Thymus (tissue), 14 donors: Measurements from ENCODE around the gene GET3. TPM values are rescaled to one million over a fixed set of nuclear protein-coding genes. Genes with fewer than 3 reads are reported as not detected.

Source experiments
- DNase-seq, 9 donors: peaks; one replicate each; pipeline ENCODE4 v3.0.0-alpha.2; 2013; ENCODE audit warnings: low spot score in 9 of 9, low read depth in 6 of 9, missing footprints in 1 of 9
- H3K27ac ChIP-seq, 2 donors: one replicate each; pipeline ENCODE4 v1.5.1; 2013; ENCODE audit warnings: control low read depth in 1 of 2, low read depth in 1 of 2, low read length in 1 of 2, mild to moderate bottlenecking in 1 of 2, moderate library complexity in 1 of 2
- H3K27me3 ChIP-seq, 2 donors: one replicate each; pipeline ENCODE4 v1.5.1; 2013; ENCODE audit warnings: low read length in 1 of 2; ENCODE audit not compliant: control insufficient read depth in 2 of 2, insufficient read depth in 1 of 2
- H3K36me3 ChIP-seq, 2 donors: one replicate each; pipeline ENCODE4 v1.5.1; 2013; ENCODE audit warnings: low read length in 1 of 2, mild to moderate bottlenecking in 1 of 2, moderate library complexity in 1 of 2; ENCODE audit not compliant: control insufficient read depth in 2 of 2, insufficient read depth in 2 of 2
- H3K4me1 ChIP-seq, 2 donors: one replicate each; pipeline ENCODE4 v1.5.1; 2013; ENCODE audit warnings: low read length in 2 of 2; ENCODE audit not compliant: control insufficient read depth in 2 of 2, insufficient read depth in 2 of 2
- H3K4me3 ChIP-seq, 2 donors: one replicate each; pipeline ENCODE4 v1.5.1; 2013; ENCODE audit warnings: low read length in 2 of 2, control low read depth in 1 of 2, mild to moderate bottlenecking in 1 of 2
- H3K9me3 ChIP-seq, 2 donors: one replicate each; pipeline ENCODE4 v1.5.1; 2013; ENCODE audit warnings: low read length in 1 of 2, mild to moderate bottlenecking in 1 of 2; ENCODE audit not compliant: control insufficient read depth in 2 of 2, insufficient read depth in 1 of 2
- WGBS: extraction: QIAGEN DNeasy Blood & Tissue Kit; methylation state at CpG from one replicate; pipeline ENCODE4 v1.1.7; 2013; 5-methylcytosine and 5-hydroxymethylcytosine counted together
- long read RNA-seq, 10 donors: transcript quantifications; one replicate each; lab custom pipeline, GENCODE V29; 2026
- polyA plus RNA-seq: library from polyadenylated mRNA; stranded (reverse); fragments of 200-250 nt; gene quantifications from one replicate; pipeline ENCODE4 v1.2.3, GENCODE V29; 2013
- total RNA-seq: library from RNA; stranded (reverse); fragments of 120-200 nt; gene quantifications from one replicate; pipeline ENCODE4 v1.2.4, GENCODE V29; 2013
- donor health status: healthy.

GET3 gene
- total RNA-seq (67.2 TPM), polyA plus RNA-seq (50.0 TPM)
- long read RNA-seq, donor 1, result 0 reads
- long read RNA-seq, donor 2, transcript ASNA1-201 (7 exons, 1,280 nt), result major isoform, 65 of 88 reads
- long read RNA-seq, donor 2, partial matches to known transcripts, result 21 of 88 reads
- long read RNA-seq, donor 2, other reads (novel, unspliced or antisense), result 0 of 88 reads
- long read RNA-seq, donor 3, transcript ASNA1-201 (7 exons, 1,280 nt), result major isoform, 41 of 74 reads
- long read RNA-seq, donor 3, partial matches to known transcripts, result 32 of 74 reads
- long read RNA-seq, donor 3, other reads (novel, unspliced or antisense), result 0 of 74 reads
- long read RNA-seq, donor 4, transcript ASNA1-201 (7 exons, 1,280 nt), result major isoform, 16 of 17 reads
- long read RNA-seq, donor 4, partial matches to known transcripts, result 0 of 17 reads
- long read RNA-seq, donor 4, other reads (novel, unspliced or antisense), result 0 of 17 reads
- long read RNA-seq, donor 5, transcript ASNA1-201 (7 exons, 1,280 nt), result major isoform, 45 of 102 reads
- long read RNA-seq, donor 5, partial matches to known transcripts, result 52 of 102 reads
- long read RNA-seq, donor 5, other reads (novel, unspliced or antisense), result 0 of 102 reads
- long read RNA-seq, donor 6, transcript ASNA1-201 (7 exons, 1,280 nt), result major isoform, 24 of 32 reads
- long read RNA-seq, donor 6, partial matches to known transcripts, result 8 of 32 reads
- long read RNA-seq, donor 6, other reads (novel, unspliced or antisense), result 0 of 32 reads
- long read RNA-seq, donor 7, transcript ASNA1-201 (7 exons, 1,280 nt), result major isoform, 29 of 34 reads
- long read RNA-seq, donor 7, partial matches to known transcripts, result 5 of 34 reads
- long read RNA-seq, donor 7, other reads (novel, unspliced or antisense), result 0 of 34 reads
- long read RNA-seq, donor 8, transcript ASNA1-201 (7 exons, 1,280 nt), result major isoform, 9 of 9 reads
- long read RNA-seq, donor 8, partial matches to known transcripts, result 0 of 9 reads
- long read RNA-seq, donor 8, other reads (novel, unspliced or antisense), result 0 of 9 reads
- long read RNA-seq, donor 9, transcript ASNA1-201 (7 exons, 1,280 nt), result major isoform, 16 of 17 reads
- long read RNA-seq, donor 9, partial matches to known transcripts, result 0 of 17 reads
- long read RNA-seq, donor 9, other reads (novel, unspliced or antisense), result 0 of 17 reads
- long read RNA-seq, donor 10, transcript ASNA1-201 (7 exons, 1,280 nt), result major isoform, 10 of 25 reads
- long read RNA-seq, donor 10, partial matches to known transcripts, result 14 of 25 reads
- long read RNA-seq, donor 10, other reads (novel, unspliced or antisense), result 0 of 25 reads

GRCh38 chr19:12736995-12737834 is at the start of gene GET3:
GET3 (plus strand) TSS chr19:12737497; CDS start chr19:12737506, 9 bp downstream.
- peaks cover 17 to 26% of the 10 kb centered on the region in 2 donors for H3K36me3 ChIP-seq
- peak; percentile 74 to 95 (median 86) for DNase-seq
- no peaks in the 10 kb centered on the region for H3K27me3 ChIP-seq
- H3K9me3 ChIP-seq, result no peaks in the 10 kb centered on the region
- peak within 1 kb of the TSS; percentile 62 to 84 for H3K27ac ChIP-seq
- H3K4me1 ChIP-seq, result peaks cover 18 to 42% of the 10 kb centered on the region in 2 donors
- under 1% methylated on average over 29 of the region's 29 CpGs for WGBS
- peak within 1 kb of the TSS; percentile 74 to 90 for H3K4me3 ChIP-seq

GRCh38 chr19:12689012-12689411 is 48.3 kb upstream of the GET3 start:
- WGBS, result 92% methylated on average over 12 of the region's 12 CpGs
- H3K4me1 ChIP-seq, result no peaks in the 10 kb centered on the region
- no peak overlapping the region for H3K27ac ChIP-seq
- H3K36me3 ChIP-seq, result peaks cover 6 to 10% of the 10 kb centered on the region in 2 donors
- no peaks in the 10 kb centered on the region for H3K27me3 ChIP-seq
- H3K4me3 ChIP-seq, result no peak overlapping the region
- no peaks in the 10 kb centered on the region for H3K9me3 ChIP-seq
- DNase-seq, result no peak

GRCh38 chr19:12689581-12690216 is 47.6 kb upstream of the GET3 start:
- Histone ChIP-seq H3K4me1 (no peaks in the 10 kb centered on the region), H3K4me3 (no peak overlapping the region), H3K27me3 (no peaks in the 10 kb centered on the region), H3K27ac (no peak overlapping the region), H3K9me3 (no peaks in the 10 kb centered on the region), H3K36me3 (peaks cover 6 to 10% of the 10 kb centered on the region in 2 donors)
- WGBS, result 40% methylated on average over 26 of the region's 26 CpGs
- DNase-seq, result no peak

- Histone ChIP-seq H3K4me3 (no peak overlapping the region), H3K27ac (no peak overlapping the region), H3K4me1 (peaks cover 10 to 14% of the 10 kb centered on the region in 2 donors), H3K27me3 (no peaks in the 10 kb centered on the region), H3K9me3 (no peaks in the 10 kb centered on the region), H3K36me3 (peaks cover 6 to 10% of the 10 kb centered on the region in 2 donors)
- DNase-seq, result no peak
- over 99% methylated on average over 5 of the region's 5 CpGs for WGBS
Observed at GRCh38 chr19:12692960-12693359, 44.3 kb upstream of the GET3 start.

DNA sequence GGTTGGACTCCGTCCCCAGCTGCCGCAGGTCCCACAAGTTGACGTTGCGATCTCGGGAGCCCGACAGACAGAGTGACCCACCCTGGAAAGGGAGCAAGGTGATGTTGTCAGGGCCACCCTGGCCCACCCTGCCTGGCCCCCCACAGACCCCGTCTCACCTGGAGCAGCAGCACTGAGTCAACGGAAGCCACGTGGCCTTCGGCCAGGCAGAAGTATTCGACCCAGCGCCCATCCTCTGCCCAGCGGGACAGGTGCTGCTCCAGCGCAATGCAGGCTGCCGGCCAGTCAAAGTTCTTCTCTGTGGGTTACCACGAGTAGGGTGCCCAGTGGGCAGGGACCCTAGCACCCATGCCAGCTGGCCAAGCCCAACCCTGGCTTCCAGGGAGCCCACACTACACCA is 42.7 kb upstream of the GET3 start:
- no peak for DNase-seq
- peaks cover 10 to 12% of the 10 kb centered on the region in 2 donors for H3K36me3 ChIP-seq
- peaks cover 10 to 14% of the 10 kb centered on the region in 2 donors for H3K4me1 ChIP-seq
- H3K27me3 ChIP-seq, result no peaks in the 10 kb centered on the region
- no peak overlapping the region for H3K27ac ChIP-seq
- no peak overlapping the region for H3K4me3 ChIP-seq
- no peaks in the 10 kb centered on the region for H3K9me3 ChIP-seq
- WGBS, result 97% methylated on average over 16 of the region's 16 CpGs

GRCh38 chr19:12695096-12695495 is 42.2 kb upstream of the GET3 start:
- no peaks in the 10 kb centered on the region for H3K9me3 ChIP-seq
- H3K27me3 ChIP-seq, result no peaks in the 10 kb centered on the region
- no peak overlapping the region for H3K27ac ChIP-seq
- H3K36me3 ChIP-seq, result peaks cover 12 to 16% of the 10 kb centered on the region in 2 donors
- no peak overlapping the region for H3K4me3 ChIP-seq
- WGBS, result 92% methylated on average over 2 of the region's 2 CpGs
- DNase-seq, result no peak
- peaks cover 10 to 14% of the 10 kb centered on the region in 2 donors for H3K4me1 ChIP-seq

GRCh38 chr19:12695514-12695913 is 41.8 kb upstream of the GET3 start:
- Histone ChIP-seq H3K36me3 (peaks cover 17 to 19% of the 10 kb centered on the region in 2 donors), H3K4me3 (peak overlapping the region in 1 of 2 donors; percentile 93), H3K27me3 (no peaks in the 10 kb centered on the region), H3K4me1 (peaks cover 10 to 14% of the 10 kb centered on the region in 2 donors), H3K27ac (no peak overlapping the region), H3K9me3 (no peaks in the 10 kb centered on the region)
- 90% methylated on average over 1 of the region's 1 CpG for WGBS
- no peak for DNase-seq

- 4% methylated on average over 36 of the region's 36 CpGs for WGBS
- DNase-seq, result no peak
- Histone ChIP-seq H3K9me3 (no peaks in the 10 kb centered on the region), H3K36me3 (peaks cover 19 to 24% of the 10 kb centered on the region in 2 donors), H3K4me3 (peak overlapping the region; percentile 66 to 93), H3K4me1 (peaks cover 10 to 14% of the 10 kb centered on the region in 2 donors), H3K27me3 (no peaks in the 10 kb centered on the region), H3K27ac (no peak overlapping the region)
Observed at GRCh38 chr19:12695997-12696365, 41.3 kb upstream of the GET3 start.
